Islet of Langerhans (tissue), 1 donor: Measurements from ENCODE around the gene ECSIT.

ENCODE experiments used
- FAIRE-seq: peaks from one replicate; lab custom pipeline; 2011; peaks lifted over from hg19 to GRCh38; lab: Jason Lieb, UNC

Gene ECSIT

GRCh38 chr19:11550265-11550664 lies 21.3 kb upstream of the ECSIT start:
- FAIRE-seq, result no peak

- FAIRE-seq, result no peak
Measured at GRCh38 chr19:11549386-11549953, 20.5 kb upstream of the ECSIT start.

- no peak for FAIRE-seq
Measured at GRCh38 chr19:11547929-11548700, 19.2 kb upstream of the ECSIT start.

GRCh38 chr19:11541238-11541637 lies 12.3 kb upstream of the ECSIT start:
- FAIRE-seq, result no peak

- FAIRE-seq, result no peak
Measured at GRCh38 chr19:11540645-11541044, 11.7 kb upstream of the ECSIT start.

- no peak for FAIRE-seq
Measured at GRCh38 chr19:11539495-11540365, 10.8 kb upstream of the ECSIT start.

- no peak for FAIRE-seq
Measured at GRCh38 chr19:11538232-11539036, 9.5 kb upstream of the ECSIT start, which contains the start of gene CNN1. TSS of gene CNN1 (plus strand) at chr19:11538851. CDS start at chr19:11538928, 77 bp downstream.

GRCh38 chr19:11535792-11536595 lies 7.1 kb upstream of the ECSIT start:
- FAIRE-seq, result no peak

GRCh38 chr19:11534948-11535347 lies 6.0 kb upstream of the ECSIT start:
- no peak for FAIRE-seq

- FAIRE-seq, result no peak
Measured at GRCh38 chr19:11534538-11534937, 5.6 kb upstream of the ECSIT start.

- no peak for FAIRE-seq
Measured at GRCh38 chr19:11530432-11530831, 1.5 kb upstream of the ECSIT start.

- no peak for FAIRE-seq
Measured at GRCh38 chr19:11519138-11519537, 9.8 kb downstream of the ECSIT start.

GRCh38 chr19:11513946-11514345 lies 15.0 kb downstream of the ECSIT start:
- FAIRE-seq, result no peak

- FAIRE-seq, result no peak
Measured at GRCh38 chr19:11510444-11510843, 18.5 kb downstream of the ECSIT start.

- FAIRE-seq, result no peak
Measured at GRCh38 chr19:11507370-11508078, 21.4 kb downstream of the ECSIT start.

GRCh38 chr19:11506967-11507366 lies 22.0 kb downstream of the ECSIT start:
- no peak for FAIRE-seq

GRCh38 chr19:11506101-11506555 lies 22.8 kb downstream of the ECSIT start:
- FAIRE-seq, result no peak

GRCh38 chr19:11505504-11506100 lies 23.3 kb downstream of the ECSIT start, which contains the start of gene ZNF653:
TSS of gene ZNF653 (minus strand) at chr19:11505839. CDS start at chr19:11505786, 53 bp downstream.
- no peak for FAIRE-seq

- FAIRE-seq, result no peak
Measured at GRCh38 chr19:11505032-11505503, 23.9 kb downstream of the ECSIT start.

- no peak for FAIRE-seq
Measured at GRCh38 chr19:11504502-11505031, 24.4 kb downstream of the ECSIT start.
